PC-9 (cell line): ENCODE measurements around the gene DISP3. TPM values are rescaled to one million over a fixed set of nuclear protein-coding genes. Genes with fewer than 3 reads are reported as not detected.

Experiments used
- BruUV-seq: library from RNA; stranded (reverse); fragments of 400-500 nt; replicated peaks from 2 replicates; lab custom pipeline; 2021; lab: Mats Ljungman, UMichigan
- CTCF ChIA-PET: fragments of 300-600 bp; sonication (Branson Sonifier 250); formaldehyde crosslinking; loops from one replicate; lab custom pipeline; 2022; ENCODE audit warnings: antibody characterized with exemption; lab: Charles Lee
- POLR2A ChIA-PET: fragments of 300-600 bp; sonication (Branson Sonifier 250); formaldehyde crosslinking; loops from one replicate; lab custom pipeline; 2022; ENCODE audit warnings: antibody characterized with exemption; ENCODE audit not compliant: unreplicated experiment; lab: Charles Lee
- DNase-seq, 2 experiments: peaks; one replicate each; pipeline versions ENCODE4 v3.0.0 to v3.0.0-alpha.2; 2015 to 2022; ENCODE audit warnings: mixed read lengths in 1 of 2
- H2AFZ ChIP-seq: fragments of 200-600 bp; sonication (generic); 2 replicates; pipeline ENCODE4 v1.8.1; 2017; ENCODE audit warnings: antibody characterized with exemption
- H3F3A ChIP-seq: fragments of 200-600 bp; sonication (generic); 2 replicates; pipeline ENCODE4 v1.8.1; 2017; ENCODE audit warnings: antibody characterized with exemption, mild to moderate bottlenecking, low read depth; ENCODE audit not compliant: insufficient read depth
- H3K27ac ChIP-seq: fragments of 200-600 bp; sonication (generic); 2 replicates; pipeline ENCODE4 v1.6.1; 2016; ENCODE audit warnings: mixed run types
- H3K27me3 ChIP-seq: fragments of 200-600 bp; sonication (generic); 2 replicates; pipeline ENCODE4 v1.6.1; 2016; ENCODE audit warnings: low read depth, mixed run types; ENCODE audit not compliant: insufficient read depth
- H3K36me3 ChIP-seq: fragments of 200-600 bp; sonication (generic); 2 replicates; pipeline ENCODE4 v1.6.1; 2016; ENCODE audit warnings: low read depth, mixed run types
- H3K4me1 ChIP-seq: fragments of 200-600 bp; sonication (generic); replicated peaks from 2 replicates; pipeline ENCODE4 v1.6.1; 2016; ENCODE audit warnings: mixed run types; ENCODE audit not compliant: insufficient read depth
- H3K4me2 ChIP-seq: fragments of 200-600 bp; sonication (generic); 2 replicates; pipeline ENCODE4 v1.6.1; 2017; ENCODE audit warnings: mixed run types
- H3K4me3 ChIP-seq: fragments of 200-600 bp; sonication (generic); 2 replicates; pipeline ENCODE4 v1.6.1; 2016; ENCODE audit warnings: mixed run types
- H3K79me2 ChIP-seq: fragments of 200-600 bp; sonication (generic); 2 replicates; pipeline ENCODE4 v1.6.1; 2017; ENCODE audit warnings: low read depth, mixed run types
- H3K9me2 ChIP-seq: fragments of 200-600 bp; sonication (generic); 2 replicates; pipeline ENCODE4 v1.8.1; 2017; ENCODE audit warnings: mild to moderate bottlenecking; ENCODE audit not compliant: insufficient read depth
- H3K9me3 ChIP-seq: fragments of 200-600 bp; sonication (generic); 2 replicates; pipeline ENCODE4 v1.8.1; 2016; ENCODE audit warnings: low read depth; ENCODE audit not compliant: insufficient read depth
- H4K20me1 ChIP-seq: fragments of 200-600 bp; sonication (generic); 2 replicates; pipeline ENCODE4 v1.8.1; 2017; ENCODE audit not compliant: insufficient read depth
- EZH2 ChIP-seq: fragments of 200-600 bp; sonication (generic); IDR thresholded peaks from 2 replicates; pipeline ENCODE4 v1.8.0; 2017; ENCODE audit warnings: antibody characterized with exemption, low read depth
- intact Hi-C: fragments of 100-400 bp; cut with micrococcal nuclease; formaldehyde crosslinking; loops from one replicate; pipeline ENCODE4 v1.10.0; 2022; ENCODE audit not compliant: unreplicated experiment
- total RNA-seq: library from RNA; stranded (reverse); gene quantifications from 2 replicates; pipeline ENCODE4 v1.2.3, GENCODE V29; 2021
- TF ChIP-seq, protein P1 (sequence below): fragments of 200-600 bp; sonication (generic); conservative IDR thresholded peaks from 2 replicates; pipeline ENCODE4 v1.6.1; 2017; ENCODE audit warnings: mixed run types, antibody characterized with exemption, mild to moderate bottlenecking, moderate library complexity

Gene DISP3
- total RNA-seq, 1 experiment from 2014 or later = not detected

DNA sequence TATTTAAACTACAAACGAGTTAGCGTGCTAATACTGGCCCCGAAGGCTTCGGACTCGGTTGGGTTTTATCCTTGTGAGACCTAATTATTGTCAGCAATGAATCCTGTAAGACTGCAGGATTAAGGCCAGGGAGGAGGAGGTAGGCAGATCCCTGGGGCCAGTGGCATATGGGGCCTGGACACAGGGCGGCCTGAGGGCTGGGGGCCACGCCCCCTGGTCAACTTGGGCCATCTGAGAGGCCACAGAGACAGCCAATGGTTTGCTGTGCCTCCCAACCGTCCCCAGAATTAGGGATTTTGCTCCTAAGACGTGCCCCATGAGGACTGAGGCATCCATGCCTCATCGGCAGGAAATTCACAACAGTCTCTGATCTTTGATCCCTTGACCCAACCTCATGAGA is 31.1 kb upstream of the DISP3 start:
- Histone ChIP-seq H3K9me2 (no peaks in the 10 kb centered on the region), H3K79me2 (no peaks in the 10 kb centered on the region), H3K4me2 (no peak overlapping the region), H3K9me3 (no peaks in the 10 kb centered on the region), H4K20me1 (no peaks in the 10 kb centered on the region), H3F3A (no peaks in the 10 kb centered on the region), H3K27me3 (peaks cover 98% of the 10 kb centered on the region), H2AFZ (no peak overlapping the region), H3K4me3 (no peak overlapping the region), H3K4me1 (no peaks in the 10 kb centered on the region), H3K36me3 (no peaks in the 10 kb centered on the region), H3K27ac (no peak overlapping the region)
- intact Hi-C loops = no loop called here
- POLR2A ChIA-PET = no interaction called here
- no peak for TF ChIP-seq EZH2
- TF ChIP-seq, protein P1, sequence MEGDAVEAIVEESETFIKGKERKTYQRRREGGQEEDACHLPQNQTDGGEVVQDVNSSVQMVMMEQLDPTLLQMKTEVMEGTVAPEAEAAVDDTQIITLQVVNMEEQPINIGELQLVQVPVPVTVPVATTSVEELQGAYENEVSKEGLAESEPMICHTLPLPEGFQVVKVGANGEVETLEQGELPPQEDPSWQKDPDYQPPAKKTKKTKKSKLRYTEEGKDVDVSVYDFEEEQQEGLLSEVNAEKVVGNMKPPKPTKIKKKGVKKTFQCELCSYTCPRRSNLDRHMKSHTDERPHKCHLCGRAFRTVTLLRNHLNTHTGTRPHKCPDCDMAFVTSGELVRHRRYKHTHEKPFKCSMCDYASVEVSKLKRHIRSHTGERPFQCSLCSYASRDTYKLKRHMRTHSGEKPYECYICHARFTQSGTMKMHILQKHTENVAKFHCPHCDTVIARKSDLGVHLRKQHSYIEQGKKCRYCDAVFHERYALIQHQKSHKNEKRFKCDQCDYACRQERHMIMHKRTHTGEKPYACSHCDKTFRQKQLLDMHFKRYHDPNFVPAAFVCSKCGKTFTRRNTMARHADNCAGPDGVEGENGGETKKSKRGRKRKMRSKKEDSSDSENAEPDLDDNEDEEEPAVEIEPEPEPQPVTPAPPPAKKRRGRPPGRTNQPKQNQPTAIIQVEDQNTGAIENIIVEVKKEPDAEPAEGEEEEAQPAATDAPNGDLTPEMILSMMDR = no peak
- no peak for DNase-seq
- CTCF ChIA-PET = no interaction called here
- BruUV-seq = no TSS peak

DNA sequence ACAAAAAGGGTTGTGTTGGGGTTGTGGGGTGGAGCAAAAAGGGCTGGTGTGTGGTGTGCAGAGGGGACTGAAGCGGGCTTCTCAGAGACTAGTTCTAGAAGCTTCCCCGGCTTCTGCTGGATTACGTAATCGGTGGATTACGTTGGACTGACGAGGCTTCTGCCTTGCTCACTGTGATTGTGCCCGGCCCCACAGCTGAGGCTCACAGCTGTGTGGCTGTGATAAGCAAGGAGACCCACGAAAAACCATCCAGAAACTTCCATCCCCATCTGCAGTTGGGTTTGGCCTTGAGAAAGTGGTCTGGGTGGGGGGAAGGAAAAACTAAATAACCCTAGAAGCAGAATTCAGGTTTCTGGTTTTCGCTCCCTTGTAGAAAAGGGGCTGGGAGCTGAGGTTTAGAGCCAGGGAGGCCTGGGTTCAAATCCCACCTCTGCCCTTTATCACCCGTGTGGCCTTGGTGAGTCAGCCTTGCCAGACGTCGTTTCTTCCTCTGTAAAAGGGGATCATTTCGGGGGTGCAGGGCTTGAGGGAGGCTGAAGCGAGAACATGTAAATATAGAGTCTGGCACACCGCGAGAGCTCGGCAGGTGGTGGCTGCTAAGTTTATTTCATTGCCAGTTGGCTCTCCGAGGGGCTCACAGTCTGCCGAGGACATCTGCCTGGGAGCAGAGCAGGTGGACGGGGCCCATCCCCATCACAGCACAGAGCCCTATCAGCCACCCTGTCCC is 30.4 kb upstream of the DISP3 start:
- TF ChIP-seq EZH2 = no peak
- TF ChIP-seq, protein P1 = no peak
- no peak for DNase-seq
- Histone ChIP-seq H3K36me3 (no peaks in the 10 kb centered on the region), H3K27me3 (peaks cover 98% of the 10 kb centered on the region), H3K9me3 (no peaks in the 10 kb centered on the region), H3K4me3 (no peak overlapping the region), H4K20me1 (no peaks in the 10 kb centered on the region), H3K27ac (no peak overlapping the region), H2AFZ (no peak overlapping the region), H3K9me2 (no peaks in the 10 kb centered on the region), H3F3A (no peaks in the 10 kb centered on the region), H3K4me2 (no peak overlapping the region), H3K4me1 (no peaks in the 10 kb centered on the region), H3K79me2 (no peaks in the 10 kb centered on the region)
- ChIA-PET CTCF (no interaction called here), POLR2A (no interaction called here)
- no TSS peak for BruUV-seq
- intact Hi-C loops = no loop called here

DNA sequence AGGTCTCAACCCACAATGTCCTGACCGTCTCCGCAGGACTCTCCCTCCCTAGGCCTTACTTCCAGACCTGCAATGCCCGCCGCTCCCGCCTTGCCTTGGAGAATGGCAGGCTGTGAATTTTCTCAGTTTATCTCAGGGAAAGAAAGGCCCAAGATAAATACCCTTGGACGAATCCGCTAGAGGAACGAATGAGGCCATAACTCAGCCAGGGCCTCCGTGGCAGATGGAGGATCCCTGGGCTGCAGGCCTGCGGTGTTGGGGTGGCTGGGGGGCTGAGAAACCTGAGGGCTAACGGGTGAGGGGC is 29.9 kb upstream of the DISP3 start:
- no peak overlapping the region for H2AFZ ChIP-seq
- intact Hi-C loops = no loop called here

More for the DNA sequence above, 29.9 kb upstream of the DISP3 start:
- H3K36me3 ChIP-seq = no peaks in the 10 kb centered on the region
- no peaks in the 10 kb centered on the region for H3K79me2 ChIP-seq
- no peaks in the 10 kb centered on the region for H3K9me2 ChIP-seq
- no peak for DNase-seq
- TF ChIP-seq, protein P1 = no peak
- no peak for TF ChIP-seq EZH2
- no peak overlapping the region for H3K4me2 ChIP-seq
- no peaks in the 10 kb centered on the region for H3F3A ChIP-seq
- no peaks in the 10 kb centered on the region for H3K9me3 ChIP-seq
- no TSS peak for BruUV-seq
- ChIA-PET POLR2A (no interaction called here), CTCF (no interaction called here)
- H3K4me1 ChIP-seq = no peaks in the 10 kb centered on the region
- no peak overlapping the region for H3K4me3 ChIP-seq
- H4K20me1 ChIP-seq = no peaks in the 10 kb centered on the region
- H3K27me3 ChIP-seq = peaks cover 98% of the 10 kb centered on the region
- no peak overlapping the region for H3K27ac ChIP-seq
